Measurements from ENCODE around the gene GDF3. TPM values are rescaled to one million over a fixed set of nuclear protein-coding genes. Genes with fewer than 3 reads are reported as not detected.
A peak's percentile ranks its signal among the peaks of the same experiment; 100 is the strongest.
"Not testable (repeated sequence)": the region's sequence is repeated elsewhere in the genome, so short reads cannot be mapped to it uniquely, and the experiment has no call there.

Gene GDF3
- total RNA-seq, 3 donors from 2014 or later (not counting 1 experiment from before 2014, with no cell fraction given) = not detected

- ATAC-seq (no peak), DNase-seq (no peak)
- Histone ChIP-seq H3K4me3 (ENCODE audit: low read length) (no peak overlapping the region), H3K9me3 (ENCODE audit: control insufficient read depth, insufficient read depth, low read length) (no peaks in the 10 kb centered on the region), H3K4me1 (ENCODE audit: control insufficient read depth, insufficient read depth, low read length) (no peaks in the 10 kb centered on the region), H3K36me3 (ENCODE audit: control insufficient read depth, insufficient read depth, low read length) (no peaks in the 10 kb centered on the region), H3K27ac (ENCODE audit: low read length) (no peak overlapping the region), H3K27me3 (ENCODE audit: control insufficient read depth, insufficient read depth, low read length) (no peaks in the 10 kb centered on the region)
- no peak for TF ChIP-seq CTCF (IDR thresholded peaks at IDR 0.05)
- Mint-ChIP-seq H3K27ac (no peak overlapping the region), H3K27me3 (ENCODE audit: low read depth in 2 of 2) (peaks cover 5 to 13% of the 10 kb centered on the region in 2 donors), H3K4me3 (no peak overlapping the region), H3K9me3 (no peaks in the 10 kb centered on the region), H3K36me3 (no peaks in the 10 kb centered on the region), H3K4me1 (peaks cover 0 to 7% of the 10 kb centered on the region in 2 donors)
- intact Hi-C loops (cut with micrococcal nuclease) = no loop called here
- 65% methylated on average over 6 of the region's 9 CpGs for WGBS (ENCODE audit: insufficient coverage)
These were observed 16.1 kb downstream of the GDF3 start for GRCh38 chr12:7679251-7680045.

- Histone ChIP-seq H3K27ac (ENCODE audit: low read length) (no peak overlapping the region), H3K4me1 (ENCODE audit: control insufficient read depth, insufficient read depth, low read length) (no peaks in the 10 kb centered on the region), H3K36me3 (ENCODE audit: control insufficient read depth, insufficient read depth, low read length) (no peaks in the 10 kb centered on the region), H3K27me3 (ENCODE audit: control insufficient read depth, insufficient read depth, low read length) (no peaks in the 10 kb centered on the region), H3K4me3 (ENCODE audit: low read length) (no peak overlapping the region), H3K9me3 (ENCODE audit: control insufficient read depth, insufficient read depth, low read length) (no peaks in the 10 kb centered on the region)
- no peaks in the 10 kb centered on the region for H3K9me3 Mint-ChIP-seq
- H3K4me1 Mint-ChIP-seq = peaks cover 0 to 7% of the 10 kb centered on the region in 2 donors
- no peak overlapping the region for H3K4me3 Mint-ChIP-seq
- intact Hi-C loops (cut with micrococcal nuclease) = no loop called here
- H3K27me3 Mint-ChIP-seq (ENCODE audit: low read depth in 2 of 2) = peaks cover 5 to 13% of the 10 kb centered on the region in 2 donors
- WGBS (ENCODE audit: insufficient coverage) = 89% methylated on average over 8 of the region's 8 CpGs
- no peak for TF ChIP-seq CTCF (IDR thresholded peaks at IDR 0.05)
- ATAC-seq (no peak), DNase-seq (no peak)
- no peak overlapping the region for H3K27ac Mint-ChIP-seq
- no peaks in the 10 kb centered on the region for H3K36me3 Mint-ChIP-seq
These were observed 16.8 kb downstream of the GDF3 start for GRCh38 chr12:7678744-7679143.

- WGBS (ENCODE audit: insufficient coverage) = 5% methylated on average over 6 of the region's 9 CpGs
- H3K27me3 Mint-ChIP-seq (ENCODE audit: low read depth in 2 of 2) = peaks cover 5 to 13% of the 10 kb centered on the region in 2 donors
- DNase-seq = peak in 1 of 2 donors; percentile 49
- not testable (repeated sequence) for H3K4me3 Mint-ChIP-seq; H3K4me1 ChIP-seq (ENCODE audit: control insufficient read depth, insufficient read depth, low read length); H3K27ac Mint-ChIP-seq; H3K4me3 ChIP-seq (ENCODE audit: low read length); H3K27me3 ChIP-seq (ENCODE audit: control insufficient read depth, insufficient read depth, low read length); H3K9me3 ChIP-seq (ENCODE audit: control insufficient read depth, insufficient read depth, low read length); H3K9me3 Mint-ChIP-seq; H3K27ac ChIP-seq (ENCODE audit: low read length); H3K36me3 Mint-ChIP-seq; H3K4me1 Mint-ChIP-seq; H3K36me3 ChIP-seq (ENCODE audit: control insufficient read depth, insufficient read depth, low read length)
- ATAC-seq = peak in 2 of 3 donors; percentile 55 to 76
- intact Hi-C loops (cut with micrococcal nuclease) = loop anchor here (1.0 kb wide), 1 partner anchor 130 kb away; no protein-coding TSS in a partner anchor
- TF ChIP-seq CTCF (IDR thresholded peaks at IDR 0.05) = peak; percentile 20
These were observed 18.1 kb downstream of the GDF3 start for GRCh38 chr12:7677432-7677888.

GRCh38 chr12:7675455-7675854 lies 20.1 kb downstream of the GDF3 start:
- intact Hi-C loops (cut with micrococcal nuclease); DNase-seq; H3K36me3 Mint-ChIP-seq: not testable (repeated sequence)

More at GRCh38 chr12:7675455-7675854, 20.1 kb downstream of the GDF3 start:
- H3K27me3 ChIP-seq (ENCODE audit: control insufficient read depth, insufficient read depth, low read length); H3K4me1 ChIP-seq (ENCODE audit: control insufficient read depth, insufficient read depth, low read length); H3K36me3 ChIP-seq (ENCODE audit: control insufficient read depth, insufficient read depth, low read length); H3K27ac Mint-ChIP-seq; H3K9me3 Mint-ChIP-seq; ATAC-seq; H3K4me3 ChIP-seq (ENCODE audit: low read length); H3K9me3 ChIP-seq (ENCODE audit: control insufficient read depth, insufficient read depth, low read length); H3K27ac ChIP-seq (ENCODE audit: low read length); H3K4me3 Mint-ChIP-seq; H3K4me1 Mint-ChIP-seq: not testable (repeated sequence)
- H3K27me3 Mint-ChIP-seq (ENCODE audit: low read depth in 2 of 2) = peaks cover 5 to 13% of the 10 kb centered on the region in 2 donors
- 22% methylated on average over 4 of the region's 6 CpGs for WGBS (ENCODE audit: insufficient coverage)

Measured in natural killer cell (primary cell).